A549 treated with AZD2906 at 1 μM for 4 hours (cell line): ENCODE measurements around the gene CDH7. TPM values are rescaled to one million over a fixed set of nuclear protein-coding genes. Genes with fewer than 3 reads are reported as not detected.

Source experiments
- total RNA-seq: library from RNA; stranded (reverse); fragments of 200-300 nt; extraction: Qiagen RNA extraction; gene quantifications from 5 replicates; pipeline ENCODE4 v1.2.3, GENCODE V29; 2022

CDH7 gene
- not detected in 5 replicates for total RNA-seq

GRCh38 chr18:65750389-65751154 is at the start of gene CDH7:
Gene CDH7 (plus strand): TSS chr18:65751012. CDS start chr18:65762843, 11,831 bp downstream.

